Measurements from ENCODE around the gene DBT. TPM values are rescaled to one million over a fixed set of nuclear protein-coding genes. Genes with fewer than 3 reads are reported as not detected.

DBT gene
- total RNA-seq, 1 donor from 2014 or later: 11.4 TPM

GRCh38 chr1:100162881-100163280 is 86.8 kb downstream of the DBT start:
- no peak for TF ChIP-seq CTCF (IDR thresholded peaks at IDR 0.05; ENCODE audit: partially characterized antibody, unreplicated experiment)
- Mint-ChIP-seq H3K27ac (ENCODE audit: unreplicated experiment) (no peak overlapping the region), H3K27me3 (ENCODE audit: unreplicated experiment) (no peaks in the 10 kb centered on the region), H3K36me3 (ENCODE audit: unreplicated experiment) (no peaks in the 10 kb centered on the region), H3K4me1 (ENCODE audit: low read depth, unreplicated experiment) (peaks cover 2% of the 10 kb centered on the region), H3K4me3 (ENCODE audit: unreplicated experiment) (no peak overlapping the region), H3K9me3 (ENCODE audit: unreplicated experiment) (no peaks in the 10 kb centered on the region)
- no peak for DNase-seq

- H3K27me3 Mint-ChIP-seq (ENCODE audit: unreplicated experiment): no peaks in the 10 kb centered on the region
- H3K36me3 Mint-ChIP-seq (ENCODE audit: unreplicated experiment): no peaks in the 10 kb centered on the region
- no peak overlapping the region for H3K4me3 Mint-ChIP-seq (ENCODE audit: unreplicated experiment)
- H3K4me1 Mint-ChIP-seq (ENCODE audit: low read depth, unreplicated experiment): no peaks in the 10 kb centered on the region
- H3K27ac Mint-ChIP-seq (ENCODE audit: unreplicated experiment): no peak overlapping the region
- no peaks in the 10 kb centered on the region for H3K9me3 Mint-ChIP-seq (ENCODE audit: unreplicated experiment)
- TF ChIP-seq CTCF (IDR thresholded peaks at IDR 0.05; ENCODE audit: partially characterized antibody, unreplicated experiment): no peak
- no peak for DNase-seq
Measured at GRCh38 chr1:100152271-100152670, 97.4 kb downstream of the DBT start.

- no peak overlapping the region for H3K27ac Mint-ChIP-seq (ENCODE audit: unreplicated experiment)
Measured at GRCh38 chr1:100151679-100152078, 98.0 kb downstream of the DBT start.

GRCh38 chr1:100147875-100148274 is 101.8 kb downstream of the DBT start:
- H3K4me3 Mint-ChIP-seq (ENCODE audit: unreplicated experiment): no peak overlapping the region
- H3K27me3 Mint-ChIP-seq (ENCODE audit: unreplicated experiment): no peaks in the 10 kb centered on the region
- no peaks in the 10 kb centered on the region for H3K4me1 Mint-ChIP-seq (ENCODE audit: low read depth, unreplicated experiment)

More at GRCh38 chr1:100151679-100152078, 98.0 kb downstream of the DBT start:
- no peaks in the 10 kb centered on the region for H3K4me1 Mint-ChIP-seq (ENCODE audit: low read depth, unreplicated experiment)
- H3K4me3 Mint-ChIP-seq (ENCODE audit: unreplicated experiment): no peak overlapping the region
- no peaks in the 10 kb centered on the region for H3K36me3 Mint-ChIP-seq (ENCODE audit: unreplicated experiment)
- no peaks in the 10 kb centered on the region for H3K27me3 Mint-ChIP-seq (ENCODE audit: unreplicated experiment)
- no peak for TF ChIP-seq CTCF (IDR thresholded peaks at IDR 0.05; ENCODE audit: partially characterized antibody, unreplicated experiment)
- no peak for DNase-seq
- H3K9me3 Mint-ChIP-seq (ENCODE audit: unreplicated experiment): no peaks in the 10 kb centered on the region

GRCh38 chr1:100146958-100147357 is 102.7 kb downstream of the DBT start:
- no peak for TF ChIP-seq CTCF (IDR thresholded peaks at IDR 0.05; ENCODE audit: partially characterized antibody, unreplicated experiment)
- H3K9me3 Mint-ChIP-seq (ENCODE audit: unreplicated experiment): no peaks in the 10 kb centered on the region
- H3K36me3 Mint-ChIP-seq (ENCODE audit: unreplicated experiment): no peaks in the 10 kb centered on the region
- no peaks in the 10 kb centered on the region for H3K4me1 Mint-ChIP-seq (ENCODE audit: low read depth, unreplicated experiment)
- H3K27ac Mint-ChIP-seq (ENCODE audit: unreplicated experiment): no peak overlapping the region
- no peak for DNase-seq
- H3K4me3 Mint-ChIP-seq (ENCODE audit: unreplicated experiment): no peak overlapping the region
- H3K27me3 Mint-ChIP-seq (ENCODE audit: unreplicated experiment): no peaks in the 10 kb centered on the region

More at GRCh38 chr1:100147875-100148274, 101.8 kb downstream of the DBT start:
- TF ChIP-seq CTCF (IDR thresholded peaks at IDR 0.05; ENCODE audit: partially characterized antibody, unreplicated experiment): peak; percentile 11
- no peaks in the 10 kb centered on the region for H3K9me3 Mint-ChIP-seq (ENCODE audit: unreplicated experiment)
- H3K27ac Mint-ChIP-seq (ENCODE audit: unreplicated experiment): no peak overlapping the region
- DNase-seq: no peak
- no peaks in the 10 kb centered on the region for H3K36me3 Mint-ChIP-seq (ENCODE audit: unreplicated experiment)
